Adrenal gland (tissue), 19 donors: ENCODE measurements around the gene RPRML. TPM values are rescaled to one million over a fixed set of nuclear protein-coding genes. Genes with fewer than 3 reads are reported as not detected.
"Not testable (repeated sequence)": the region's sequence is repeated elsewhere in the genome, so short reads cannot be mapped to it uniquely, and the experiment has no call there.

Experiments used
- DNase-seq, 7 donors: peaks; one replicate each; pipeline ENCODE4 v3.0.0-alpha.2; 2019 to 2020
- H3K27ac ChIP-seq, 5 donors: fragments of 200-600 bp; sonication (generic) in 4 of 5; 1 replicate in 3 of 5; 2 replicates in 2 of 5; pipeline versions ENCODE4 v1.5.1 to v1.8.0; 2016 to 2020; ENCODE audit warnings: mild to moderate bottlenecking in 1 of 5
- H3K27me3 ChIP-seq: fragments of 200-600 bp; 2 replicates; pipeline ENCODE4 v1.8.0; 2021
- H3K36me3 ChIP-seq, 2 donors: fragments of 200-600 bp; replicated peaks in 1 of 2; 1 replicate in 1 of 2; 2 replicates in 1 of 2; pipeline versions ENCODE4 v1.5.1 to v1.8.0; 2018 to 2022
- H3K4me1 ChIP-seq, 2 donors: fragments of 200-600 bp; replicated peaks in 1 of 2; 1 replicate in 1 of 2; 2 replicates in 1 of 2; pipeline versions ENCODE4 v1.5.1 to v1.8.0; 2018 to 2021
- H3K4me3 ChIP-seq, 4 donors: fragments of 200-600 bp; sonication (generic) in 3 of 4; one replicate each; pipeline ENCODE4 v1.5.1; 2016 to 2018
- H3K9me3 ChIP-seq, 3 donors: fragments of 200-600 bp; sonication (generic) in 1 of 3; replicated peaks in 1 of 3; 1 replicate in 2 of 3; 2 replicates in 1 of 3; pipeline versions ENCODE4 v1.5.1 to v1.8.0; 2016 to 2021
- CTCF ChIP-seq, 6 experiments: fragments of 450-650 bp in 4 of 6; fragments of 200-600 bp in 2 of 6; sonication (generic) in 1 of 6; IDR thresholded peaks; 1 replicate in 5 of 6; 2 replicates in 1 of 6; pipeline versions ENCODE4 v1.5.1 to v1.8.0; 2016 to 2021; ENCODE audit warnings: antibody characterized with exemption in 6 of 6, mild to moderate bottlenecking in 2 of 6, moderate library complexity in 1 of 6
- POLR2A ChIP-seq, 2 donors: fragments of 450-650 bp; IDR thresholded peaks; one replicate each; pipeline ENCODE4 v1.6.1; 2017; ENCODE audit warnings: antibody characterized with exemption in 2 of 2, mild to moderate bottlenecking in 2 of 2, moderate library complexity in 1 of 2
- WGBS, 4 donors: extraction: QIAGEN DNeasy Blood & Tissue Kit in 2 of 4; methylation state at CpG; one replicate each; pipeline versions ENCODE4 v1.1.5 to v1.1.7; 2013 to 2017; 5-methylcytosine and 5-hydroxymethylcytosine counted together
- intact Hi-C, 2 donors: fragments of 100-400 bp; cut with DNase I; formaldehyde crosslinking; loops; one replicate each; pipeline versions ENCODE4 v1.14.1 to v1.15.0; 2022 to 2023
- long read RNA-seq, 10 donors: library from polyadenylated mRNA in 3 of 10; unstranded in 2 of 10; stranded (forward) in 1 of 10; transcript quantifications; one replicate each; pipeline ENCODE4 v2.0.0 and lab custom pipeline, GENCODE V29; 2021 to 2026
- polyA plus RNA-seq, 3 donors: library from polyadenylated mRNA; stranded (reverse); fragments of 200-250 nt in 2 of 3; fragments of 350-450 nt in 1 of 3; fragmentation: Illumina TruSeq in 1 of 3; extraction: RNeasy Lipid Tissue Mini Kit (QIAGEN cat#74804) in 1 of 3; gene quantifications; one replicate each; pipeline ENCODE4 v1.2.3, GENCODE V29; 2013 to 2014
- total RNA-seq, 9 donors: library from RNA; depleted of rRNA in 4 of 9; stranded (reverse); fragments of >200 nt in 4 of 9; fragments of 120-200 nt in 1 of 9; fragmentation: NEBNext Ultra II Directional in 1 of 9; extraction: Animal tissue kit (Norgen Biotek cat#: 25700) in 1 of 9; gene quantifications; one replicate each; pipeline versions ENCODE4 v1.1.0 to v1.2.4, GENCODE V29; 2013 to 2023
- donor health status: healthy with polysubstance abuse.
- donor health status: Bipolar disorder and iron deficiency.
- donor health status: DM: yes; HTN: yes; CAD: no.
- donor health status: DM: no; HTN: no; CAD: no.
- donor health status: DM: no; HTN: no; CAD: no.
- donor health status: DM: yes; HTN: yes; CAD: no.

Gene RPRML
- total RNA-seq (not detected), polyA plus RNA-seq (under 1 TPM in 1 of 3 donors, not detected in 2; 0.07 TPM)
- long read RNA-seq, donor 1: 0 reads
- long read RNA-seq, donor 2: 0 reads
- long read RNA-seq, donor 3: 0 reads
- long read RNA-seq, donor 4: 0 reads
- long read RNA-seq, donor 5: 0 reads
- long read RNA-seq, donor 6: 0 reads
- long read RNA-seq, donor 7: 0 reads
- long read RNA-seq, donor 8: 0 reads
- long read RNA-seq, donor 9: 0 reads
- long read RNA-seq, donor 10: 0 reads

- DNase-seq: peak in 3 of 7 donors; percentile 14 to 19 (median 17)
- Histone ChIP-seq H3K27ac (no peak within 1 kb of the TSS), H3K9me3 (no peaks in the 10 kb centered on the region), H3K27me3 (peaks cover 28% of the 10 kb centered on the region), H3K4me1 (peaks cover 10 to 13% of the 10 kb centered on the region in 2 donors), H3K4me3 (peak within 1 kb of the TSS in 2 of 4 donors; percentile 34 to 59), H3K36me3 (no peaks in the 10 kb centered on the region)
- intact Hi-C loops: no loop called here
- WGBS, 4 donors: 1 to 7% (median 4%) methylated on average over 12 to 57 of the region's 57 CpGs
- TF ChIP-seq CTCF (IDR thresholded peaks at IDR 0.05) (no peak), POLR2A (IDR thresholded peaks at IDR 0.05) (no peak)
Measured at GRCh38 chr17:46979147-46979863, at the start of gene RPRML. Gene RPRML, minus strand, starts transcription at chr17:46979253. Its CDS starts 246 bp downstream, at chr17:46979007.

DNA sequence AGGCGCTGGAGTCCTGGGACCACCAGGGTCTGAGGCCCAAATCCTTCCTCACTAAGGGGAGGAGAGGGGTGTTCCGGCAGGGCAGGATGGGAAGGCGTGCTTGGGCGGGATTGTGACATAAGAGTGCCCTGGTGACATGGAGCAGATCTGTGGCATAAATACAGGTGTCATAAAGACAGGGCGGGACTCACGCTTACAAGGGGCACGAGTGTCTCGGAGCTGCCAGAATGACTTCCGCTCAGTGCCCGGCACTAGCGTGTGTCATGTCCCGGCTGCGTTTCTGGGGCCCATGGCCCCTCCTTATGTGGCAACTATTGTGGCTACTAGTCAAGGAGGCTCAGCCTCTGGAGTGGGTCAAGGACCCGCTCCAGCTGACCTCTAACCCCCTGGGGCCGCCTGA lies 37.9 kb upstream of the RPRML start:
- DNase-seq, H3K4me3 ChIP-seq, intact Hi-C loops, H3K36me3 ChIP-seq, H3K27me3 ChIP-seq, H3K9me3 ChIP-seq, H3K27ac ChIP-seq, H3K4me1 ChIP-seq: not testable (repeated sequence)
- WGBS, 4 donors: 92 to 97% (median 95%) methylated on average over 5 to 11 of the region's 15 CpGs

DNA sequence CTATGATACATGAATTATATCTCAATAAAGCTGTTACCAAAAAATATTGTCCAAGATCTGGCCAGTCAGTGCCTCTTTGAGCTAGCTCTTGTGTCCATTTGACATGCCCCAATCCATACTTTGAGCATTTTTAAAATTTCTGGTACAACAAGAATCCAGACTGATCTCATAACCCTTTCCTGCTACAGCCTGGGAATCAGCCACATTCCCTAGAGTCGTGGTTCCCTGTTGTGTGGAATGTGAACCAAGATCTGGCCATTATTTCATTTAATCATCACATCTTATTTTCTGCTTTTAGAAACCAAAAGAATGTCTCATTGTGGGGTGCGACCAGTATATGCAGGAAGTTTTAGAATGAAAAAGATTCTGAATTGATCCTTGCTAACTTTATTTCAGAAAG lies 34.3 kb upstream of the RPRML start:
- no peak overlapping the region for H3K4me3 ChIP-seq
- DNase-seq: no peak
- H3K9me3 ChIP-seq: no peaks in the 10 kb centered on the region
- no peaks in the 10 kb centered on the region for H3K36me3 ChIP-seq
- intact Hi-C loops: no loop called here
- H3K4me1 ChIP-seq: no peaks in the 10 kb centered on the region
- H3K27ac ChIP-seq: no peak overlapping the region
- TF ChIP-seq CTCF (IDR thresholded peaks at IDR 0.05): no peak
- TF ChIP-seq POLR2A (IDR thresholded peaks at IDR 0.05): no peak
- no peaks in the 10 kb centered on the region for H3K27me3 ChIP-seq
- WGBS, 4 donors: 84 to 93% (median 92%) methylated on average over 2 of the region's 2 CpGs

- intact Hi-C loops: no loop called here
- Histone ChIP-seq H3K27ac (no peak overlapping the region), H3K9me3 (no peaks in the 10 kb centered on the region), H3K4me1 (no peaks in the 10 kb centered on the region), H3K36me3 (no peaks in the 10 kb centered on the region), H3K4me3 (no peak overlapping the region), H3K27me3 (no peaks in the 10 kb centered on the region)
- TF ChIP-seq CTCF (IDR thresholded peaks at IDR 0.05) (no peak), POLR2A (IDR thresholded peaks at IDR 0.05) (no peak)
- no peak for DNase-seq
Measured at GRCh38 chr17:47012457-47012856, 33.4 kb upstream of the RPRML start.
